Measurements from ENCODE around the gene TRABD2A. TPM values are rescaled to one million over a fixed set of nuclear protein-coding genes. Genes with fewer than 3 reads are reported as not detected.

The TRABD2A gene
- polyA plus RNA-seq, 1 donor (not counting 4 experiments of a cell fraction or from before 2014, with no cell fraction given): 0.54 TPM

DNA sequence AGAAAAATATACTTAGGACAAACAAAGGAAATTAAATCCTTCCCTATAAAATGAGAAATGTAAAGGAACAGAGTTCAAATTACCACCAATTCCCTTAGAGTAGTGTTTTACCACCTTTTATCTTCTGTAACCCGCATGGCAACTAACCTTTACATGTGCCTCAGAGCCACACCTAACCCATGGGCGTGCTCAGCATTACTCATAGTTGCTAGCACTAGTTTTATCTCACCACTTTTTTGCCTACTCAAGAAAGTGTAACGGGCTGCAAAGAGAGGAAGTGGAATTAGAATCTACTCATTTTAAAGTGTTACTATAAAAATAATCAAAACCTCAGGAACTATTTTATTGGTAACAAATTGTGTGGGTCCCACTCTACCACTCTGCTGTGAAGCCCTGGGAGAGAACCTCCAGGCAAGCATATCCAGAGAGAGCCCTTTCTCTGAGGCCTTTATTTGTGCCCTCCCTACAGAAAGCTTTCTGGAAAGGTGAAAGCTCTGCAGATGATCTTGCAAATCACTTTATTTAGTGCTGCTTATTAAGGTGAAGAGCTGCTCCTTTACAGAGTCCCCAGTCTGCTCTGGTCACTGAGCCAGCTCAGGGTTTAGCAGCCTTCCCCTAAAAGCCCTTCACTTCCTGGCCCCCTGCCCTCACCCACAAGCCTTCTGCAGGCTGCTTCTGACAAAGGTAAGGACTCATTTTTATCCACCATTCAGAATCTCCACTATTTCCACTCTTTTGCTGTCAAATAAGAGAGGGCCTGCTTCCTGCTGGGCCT, 98.8 kb downstream of the TRABD2A start:
- peak overlapping the region; percentile 13 for H3K4me2 ChIP-seq (ENCODE audit: control insufficient read depth, extremely low read depth, insufficient read depth, low read depth, low read length)
- no peaks in the 10 kb centered on the region for H3K27me3 ChIP-seq (ENCODE audit: control insufficient read depth, extremely low read depth, insufficient read depth, low read length)
- DNase-seq (ENCODE audit: low read depth, low spot score) (no peak), FAIRE-seq (peak; percentile 59)
- no peaks in the 10 kb centered on the region for H3K79me2 ChIP-seq (ENCODE audit: control insufficient read depth, insufficient read depth, low read length)
- peaks cover 10% of the 10 kb centered on the region for H3K4me1 ChIP-seq (ENCODE audit: control insufficient read depth, extremely low read depth, insufficient read depth, low read length)
- dilution Hi-C loops (cut with MboI; ENCODE audit: extremely low pct_ligation_motif_present, low sequenced_read_pairs): no loop called here
- H2AFZ ChIP-seq (ENCODE audit: control insufficient read depth, low read length): no peak overlapping the region
- H3K27ac ChIP-seq (ENCODE audit: control insufficient read depth, insufficient read depth, low read length): peak overlapping the region; percentile 18
- H3K4me3 ChIP-seq (ENCODE audit: control insufficient read depth in 2 of 3, extremely low read depth in 1 of 3, insufficient read depth in 2 of 3, low read depth in 1 of 3, low read length in 3 of 3): no peak overlapping the region
- no peak overlapping the region for H3K9ac ChIP-seq (ENCODE audit: control insufficient read depth, extremely low read depth, insufficient read depth, low read length)
- H3K36me3 ChIP-seq (ENCODE audit: control insufficient read depth in 2 of 2, extremely low read depth in 1 of 2, insufficient read depth in 2 of 2, low read length in 2 of 2): no peaks in the 10 kb centered on the region
- H3K9me3 ChIP-seq (ENCODE audit: control insufficient read depth, low read depth, low read length): no peaks in the 10 kb centered on the region
- H3K9me1 ChIP-seq (ENCODE audit: control insufficient read depth, extremely low read depth, insufficient read depth, low read length): no peaks in the 10 kb centered on the region
- TF ChIP-seq, protein P1, sequence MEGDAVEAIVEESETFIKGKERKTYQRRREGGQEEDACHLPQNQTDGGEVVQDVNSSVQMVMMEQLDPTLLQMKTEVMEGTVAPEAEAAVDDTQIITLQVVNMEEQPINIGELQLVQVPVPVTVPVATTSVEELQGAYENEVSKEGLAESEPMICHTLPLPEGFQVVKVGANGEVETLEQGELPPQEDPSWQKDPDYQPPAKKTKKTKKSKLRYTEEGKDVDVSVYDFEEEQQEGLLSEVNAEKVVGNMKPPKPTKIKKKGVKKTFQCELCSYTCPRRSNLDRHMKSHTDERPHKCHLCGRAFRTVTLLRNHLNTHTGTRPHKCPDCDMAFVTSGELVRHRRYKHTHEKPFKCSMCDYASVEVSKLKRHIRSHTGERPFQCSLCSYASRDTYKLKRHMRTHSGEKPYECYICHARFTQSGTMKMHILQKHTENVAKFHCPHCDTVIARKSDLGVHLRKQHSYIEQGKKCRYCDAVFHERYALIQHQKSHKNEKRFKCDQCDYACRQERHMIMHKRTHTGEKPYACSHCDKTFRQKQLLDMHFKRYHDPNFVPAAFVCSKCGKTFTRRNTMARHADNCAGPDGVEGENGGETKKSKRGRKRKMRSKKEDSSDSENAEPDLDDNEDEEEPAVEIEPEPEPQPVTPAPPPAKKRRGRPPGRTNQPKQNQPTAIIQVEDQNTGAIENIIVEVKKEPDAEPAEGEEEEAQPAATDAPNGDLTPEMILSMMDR (optimal IDR thresholded peaks at IDR 0.05 in 1 of 3, IDR thresholded peaks at IDR 0.05 in 1 of 3, conservative IDR thresholded peaks at IDR 0.05 in 1 of 3; ENCODE audit: extremely low read depth in 1 of 3, insufficient read depth in 2 of 3, low read length in 3 of 3): no peak
- TF ChIP-seq EZH2 (IDR thresholded peaks at IDR 0.05; ENCODE audit: low read length): no peak
- no peaks in the 10 kb centered on the region for H4K20me1 ChIP-seq (ENCODE audit: control insufficient read depth, extremely low read depth, insufficient read depth, low read length)

DNA sequence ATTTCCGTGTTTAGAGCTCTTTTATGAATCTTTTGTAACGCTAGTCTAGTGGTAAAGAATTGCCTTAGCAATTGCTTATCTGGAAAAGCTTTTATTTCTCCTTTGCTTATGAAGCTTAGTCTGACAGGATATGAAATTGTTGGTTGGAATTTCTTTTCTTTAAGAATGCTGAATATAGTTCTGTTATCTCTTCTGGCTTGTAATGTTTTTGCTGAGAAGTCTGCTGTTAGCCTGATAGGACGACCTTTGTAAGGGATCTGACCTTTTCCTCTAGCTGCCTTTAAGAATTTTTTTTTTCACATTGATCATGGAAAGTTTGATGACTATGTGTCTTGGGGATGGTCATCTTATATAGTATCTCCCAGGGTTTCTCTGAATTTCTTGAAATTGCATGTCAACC, 101.1 kb downstream of the TRABD2A start:
- no peak overlapping the region for H3K4me2 ChIP-seq (ENCODE audit: control insufficient read depth, extremely low read depth, insufficient read depth, low read depth, low read length)
- H3K4me3 ChIP-seq (ENCODE audit: control insufficient read depth in 2 of 3, extremely low read depth in 1 of 3, insufficient read depth in 2 of 3, low read depth in 1 of 3, low read length in 3 of 3): no peak overlapping the region
- no peaks in the 10 kb centered on the region for H3K27me3 ChIP-seq (ENCODE audit: control insufficient read depth, extremely low read depth, insufficient read depth, low read length)
- peaks cover 12% of the 10 kb centered on the region for H3K4me1 ChIP-seq (ENCODE audit: control insufficient read depth, extremely low read depth, insufficient read depth, low read length)
- TF ChIP-seq, protein P1 (optimal IDR thresholded peaks at IDR 0.05 in 1 of 3, IDR thresholded peaks at IDR 0.05 in 1 of 3, conservative IDR thresholded peaks at IDR 0.05 in 1 of 3; ENCODE audit: extremely low read depth in 1 of 3, insufficient read depth in 2 of 3, low read length in 3 of 3): no peak
- TF ChIP-seq EZH2 (IDR thresholded peaks at IDR 0.05; ENCODE audit: low read length): no peak
- no peaks in the 10 kb centered on the region for H3K36me3 ChIP-seq (ENCODE audit: control insufficient read depth in 2 of 2, extremely low read depth in 1 of 2, insufficient read depth in 2 of 2, low read length in 2 of 2)
- no peaks in the 10 kb centered on the region for H3K9me1 ChIP-seq (ENCODE audit: control insufficient read depth, extremely low read depth, insufficient read depth, low read length)
- dilution Hi-C loops (cut with MboI; ENCODE audit: extremely low pct_ligation_motif_present, low sequenced_read_pairs): no loop called here
- no peaks in the 10 kb centered on the region for H3K79me2 ChIP-seq (ENCODE audit: control insufficient read depth, insufficient read depth, low read length)
- FAIRE-seq (no peak), DNase-seq (ENCODE audit: low read depth, low spot score) (no peak)
- H3K9ac ChIP-seq (ENCODE audit: control insufficient read depth, extremely low read depth, insufficient read depth, low read length): no peak overlapping the region
- no peaks in the 10 kb centered on the region for H4K20me1 ChIP-seq (ENCODE audit: control insufficient read depth, extremely low read depth, insufficient read depth, low read length)
- H3K9me3 ChIP-seq (ENCODE audit: control insufficient read depth, low read depth, low read length): no peaks in the 10 kb centered on the region
- no peak overlapping the region for H3K27ac ChIP-seq (ENCODE audit: control insufficient read depth, insufficient read depth, low read length)
- H2AFZ ChIP-seq (ENCODE audit: control insufficient read depth, low read length): no peak overlapping the region

Measured in keratinocyte (primary cell).